MM.1S (cell line): ENCODE data around the gene LINC01488.

ENCODE experiments used
- DNase-seq: peaks from one replicate; pipeline ENCODE4 v3.0.0-alpha.2; 2015
- H2AFZ ChIP-seq: fragments of 300-600 bp; sonication (generic); 2 replicates; pipeline ENCODE4 v1.6.0; 2016; ENCODE audit warnings: antibody characterized with exemption, low read length
- H3F3A ChIP-seq: fragments of 300-600 bp; sonication (generic); 2 replicates; pipeline ENCODE4 v1.6.1; 2016; ENCODE audit warnings: mild to moderate bottlenecking, antibody characterized with exemption, low read length, moderate library complexity, mixed read lengths; ENCODE audit not compliant: insufficient read depth
- H3K27ac ChIP-seq: fragments of 300-600 bp; sonication (generic); 2 replicates; pipeline ENCODE4 v1.5.1; 2016; ENCODE audit warnings: mild to moderate bottlenecking, low read length
- H3K27me3 ChIP-seq: fragments of 300-600 bp; sonication (generic); replicated peaks from 2 replicates; pipeline ENCODE4 v1.6.0; 2016; ENCODE audit warnings: low read length; ENCODE audit not compliant: insufficient read depth
- H3K36me3 ChIP-seq: fragments of 300-600 bp; sonication (generic); replicated peaks from 2 replicates; pipeline ENCODE4 v1.6.1; 2016; ENCODE audit warnings: mild to moderate bottlenecking, low read length, mixed read lengths; ENCODE audit not compliant: insufficient read depth
- H3K4me1 ChIP-seq: fragments of 300-600 bp; sonication (generic); 2 replicates; pipeline ENCODE4 v1.6.1; 2016; ENCODE audit warnings: low read length, mixed read lengths
- H3K4me2 ChIP-seq: fragments of 300-600 bp; sonication (generic); 2 replicates; pipeline ENCODE4 v1.6.0; 2016; ENCODE audit warnings: low read depth, low read length
- H3K4me3 ChIP-seq: fragments of 300-600 bp; sonication (generic); 2 replicates; pipeline ENCODE4 v1.5.1; 2016; ENCODE audit warnings: low read length, mixed read lengths
- H3K79me2 ChIP-seq: fragments of 300-600 bp; sonication (generic); 2 replicates; pipeline ENCODE4 v1.6.1; 2016; ENCODE audit warnings: mixed run types, low read length, mixed read lengths
- H3K9ac ChIP-seq: fragments of 300-600 bp; sonication (generic); 2 replicates; pipeline ENCODE4 v1.6.1; 2016; ENCODE audit warnings: low read length, mixed read lengths
- H3K9me2 ChIP-seq: fragments of 300-600 bp; sonication (generic); replicated peaks from 2 replicates; pipeline ENCODE4 v1.6.1; 2016; ENCODE audit warnings: mild to moderate bottlenecking, low read length, mixed read lengths; ENCODE audit not compliant: insufficient read depth
- H3K9me3 ChIP-seq: fragments of 300-600 bp; sonication (generic); replicated peaks from 2 replicates; pipeline ENCODE4 v1.6.1; 2016; ENCODE audit warnings: mild to moderate bottlenecking, low read length, mixed read lengths; ENCODE audit not compliant: insufficient read depth
- H4K20me1 ChIP-seq: fragments of 300-600 bp; sonication (generic); 2 replicates; pipeline ENCODE4 v1.6.1; 2016; ENCODE audit warnings: mild to moderate bottlenecking, low read length, moderate library complexity, mixed read lengths; ENCODE audit not compliant: insufficient read depth
- EZH2 ChIP-seq: fragments of 300-600 bp; sonication (generic); optimal IDR thresholded peaks from 2 replicates; pipeline ENCODE3; 2017; ENCODE audit warnings: low read depth, mild to moderate bottlenecking, antibody characterized with exemption, low read length, mixed read lengths
- EZH2phosphoT487 ChIP-seq: fragments of 300-600 bp; sonication (generic); IDR thresholded peaks from 2 replicates; pipeline ENCODE4 v1.6.1; 2018; ENCODE audit warnings: antibody characterized with exemption, low read length
- TF ChIP-seq, protein P1 (sequence below): fragments of 300-600 bp; sonication (generic); IDR thresholded peaks from 2 replicates; pipeline ENCODE4 v1.5.1; 2016; ENCODE audit warnings: antibody characterized with exemption, low read length, mixed read lengths

LINC01488 gene

GRCh38 chr11:69462106-69462951 lies 19.1 kb upstream of the LINC01488 start:
- Histone ChIP-seq H3F3A (no peaks in the 10 kb centered on the region), H3K4me1 (no peaks in the 10 kb centered on the region), H3K9ac (no peak overlapping the region)

DNA sequence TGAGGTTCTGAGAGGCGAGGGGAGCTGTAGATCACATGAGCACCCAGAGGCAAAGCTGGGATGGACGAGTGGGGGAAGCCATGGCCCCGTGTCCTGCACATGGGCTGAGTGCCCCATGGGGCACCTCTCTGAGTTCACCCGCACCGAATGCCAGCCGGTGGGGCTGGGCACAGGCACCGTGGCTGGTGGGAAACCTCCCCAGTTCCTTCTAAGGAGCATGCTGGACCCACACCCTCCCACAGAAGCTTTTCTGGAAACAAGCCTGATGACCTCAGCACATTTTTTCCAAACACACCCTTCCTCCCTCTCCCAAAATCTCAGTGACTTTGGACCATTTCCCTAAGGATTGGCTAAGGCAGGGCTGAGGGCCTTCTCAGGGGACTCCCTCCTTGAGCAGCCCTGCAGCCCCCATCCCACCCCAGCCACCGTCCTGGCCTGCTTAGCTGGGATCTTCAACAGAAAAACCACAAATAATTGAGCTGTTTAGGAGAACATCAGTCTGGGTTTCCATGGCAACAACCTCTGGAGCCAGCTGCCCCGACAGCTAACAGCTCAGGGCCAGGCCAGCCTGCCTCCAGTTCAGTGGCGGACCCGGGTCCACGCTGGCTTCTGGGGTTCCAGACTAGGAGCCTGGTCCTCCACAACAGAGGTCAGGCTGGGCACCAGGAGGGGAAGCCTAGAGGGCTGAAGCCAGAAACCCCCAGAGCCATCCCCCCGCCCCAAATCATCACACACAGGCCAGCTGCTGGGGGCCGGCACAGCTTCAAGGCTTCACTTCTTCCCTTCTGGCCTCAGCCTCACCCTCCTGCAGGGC lies 18.1 kb upstream of the LINC01488 start:
- Histone ChIP-seq H3K9ac (no peak overlapping the region), H3K4me2 (no peak overlapping the region), H3K27ac (no peak overlapping the region), H2AFZ (no peak overlapping the region), H3K9me2 (no peaks in the 10 kb centered on the region), H3K36me3 (no peaks in the 10 kb centered on the region), H3K4me3 (no peak overlapping the region), H3F3A (no peaks in the 10 kb centered on the region), H3K4me1 (no peaks in the 10 kb centered on the region), H4K20me1 (no peaks in the 10 kb centered on the region), H3K9me3 (no peaks in the 10 kb centered on the region), H3K79me2 (no peaks in the 10 kb centered on the region), H3K27me3 (peaks cover 68% of the 10 kb centered on the region)
- TF ChIP-seq EZH2: no peak
- TF ChIP-seq, protein P1, sequence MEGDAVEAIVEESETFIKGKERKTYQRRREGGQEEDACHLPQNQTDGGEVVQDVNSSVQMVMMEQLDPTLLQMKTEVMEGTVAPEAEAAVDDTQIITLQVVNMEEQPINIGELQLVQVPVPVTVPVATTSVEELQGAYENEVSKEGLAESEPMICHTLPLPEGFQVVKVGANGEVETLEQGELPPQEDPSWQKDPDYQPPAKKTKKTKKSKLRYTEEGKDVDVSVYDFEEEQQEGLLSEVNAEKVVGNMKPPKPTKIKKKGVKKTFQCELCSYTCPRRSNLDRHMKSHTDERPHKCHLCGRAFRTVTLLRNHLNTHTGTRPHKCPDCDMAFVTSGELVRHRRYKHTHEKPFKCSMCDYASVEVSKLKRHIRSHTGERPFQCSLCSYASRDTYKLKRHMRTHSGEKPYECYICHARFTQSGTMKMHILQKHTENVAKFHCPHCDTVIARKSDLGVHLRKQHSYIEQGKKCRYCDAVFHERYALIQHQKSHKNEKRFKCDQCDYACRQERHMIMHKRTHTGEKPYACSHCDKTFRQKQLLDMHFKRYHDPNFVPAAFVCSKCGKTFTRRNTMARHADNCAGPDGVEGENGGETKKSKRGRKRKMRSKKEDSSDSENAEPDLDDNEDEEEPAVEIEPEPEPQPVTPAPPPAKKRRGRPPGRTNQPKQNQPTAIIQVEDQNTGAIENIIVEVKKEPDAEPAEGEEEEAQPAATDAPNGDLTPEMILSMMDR: no peak
- no peak for TF ChIP-seq EZH2phosphoT487
- no peak for DNase-seq

More at GRCh38 chr11:69462106-69462951, 19.1 kb upstream of the LINC01488 start:
- Histone ChIP-seq H3K27ac (no peak overlapping the region), H3K27me3 (peaks cover 63% of the 10 kb centered on the region), H3K4me3 (no peak overlapping the region), H3K79me2 (no peaks in the 10 kb centered on the region), H3K9me2 (no peaks in the 10 kb centered on the region), H3K36me3 (no peaks in the 10 kb centered on the region), H2AFZ (no peak overlapping the region), H4K20me1 (no peaks in the 10 kb centered on the region), H3K9me3 (no peaks in the 10 kb centered on the region), H3K4me2 (no peak overlapping the region)
- no peak for TF ChIP-seq EZH2
- TF ChIP-seq, protein P1: no peak
- TF ChIP-seq EZH2phosphoT487: no peak
- DNase-seq: no peak

DNA sequence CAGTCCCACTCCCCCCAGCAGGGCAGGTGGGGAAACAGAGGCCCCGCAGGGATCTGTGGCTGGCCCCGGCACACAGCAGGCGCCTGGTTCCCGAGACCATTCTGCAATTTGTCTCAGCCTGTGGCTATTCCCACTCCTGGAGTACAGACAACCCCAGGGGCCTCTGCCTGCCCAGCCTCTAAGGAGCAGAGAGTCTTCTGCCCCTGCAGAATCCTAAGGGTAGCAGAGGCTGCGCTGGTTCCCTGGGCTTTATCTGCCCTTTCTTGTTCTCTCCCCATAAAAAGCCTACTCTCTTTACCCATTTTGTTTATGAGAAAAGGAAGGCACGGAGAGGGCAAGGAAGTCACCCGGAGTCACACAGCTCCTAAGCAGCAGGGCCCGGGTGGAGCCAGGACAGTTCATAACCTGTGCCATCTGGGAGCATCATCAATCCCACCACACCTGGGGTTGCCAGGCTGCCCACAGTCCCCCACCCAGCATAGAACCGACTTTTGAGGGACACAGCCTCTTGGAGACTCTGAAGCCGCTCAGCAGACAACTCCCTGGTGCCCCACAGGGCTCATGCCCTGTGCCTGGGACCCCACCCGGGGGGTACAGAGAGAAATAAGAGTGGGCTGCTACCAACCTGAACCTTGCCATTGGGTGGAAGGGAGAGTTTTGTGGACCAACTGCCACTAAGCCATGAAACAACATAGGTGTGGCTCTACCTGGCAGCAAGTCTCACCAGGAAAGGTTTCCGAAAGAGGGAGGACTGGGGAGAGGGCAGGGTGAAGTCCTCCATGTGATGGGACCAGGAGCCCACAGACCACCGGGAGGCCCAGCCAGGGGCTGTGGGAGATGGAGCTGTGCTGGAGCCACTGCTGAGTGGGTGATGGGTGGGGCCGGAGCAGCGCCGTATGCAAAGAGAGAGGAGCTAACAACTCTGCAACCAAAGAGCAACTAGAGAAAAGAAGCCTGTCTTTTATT lies 17.2 kb upstream of the LINC01488 start:
- no peaks in the 10 kb centered on the region for H3K9me2 ChIP-seq
- H3K79me2 ChIP-seq: no peaks in the 10 kb centered on the region
- peaks cover 77% of the 10 kb centered on the region for H3K27me3 ChIP-seq
- H3K4me3 ChIP-seq: no peak overlapping the region
- no peak for TF ChIP-seq EZH2
- TF ChIP-seq, protein P1: no peak
- TF ChIP-seq EZH2phosphoT487: no peak
- no peaks in the 10 kb centered on the region for H3F3A ChIP-seq
- no peaks in the 10 kb centered on the region for H4K20me1 ChIP-seq
- H2AFZ ChIP-seq: no peak overlapping the region
- H3K27ac ChIP-seq: no peak overlapping the region
- DNase-seq: no peak
- no peaks in the 10 kb centered on the region for H3K4me1 ChIP-seq
- H3K9ac ChIP-seq: no peak overlapping the region
- H3K9me3 ChIP-seq: no peaks in the 10 kb centered on the region
- H3K36me3 ChIP-seq: no peaks in the 10 kb centered on the region
- no peak overlapping the region for H3K4me2 ChIP-seq
